Astrocyte of the cerebellum (primary cell): Measurements from ENCODE around the gene SESN1.

Experiments
- DNase-seq: peaks from one replicate; pipeline ENCODE4 v3.0.0-alpha.2; 2011; ENCODE audit warnings: low read depth
- H3K4me3 ChIP-seq: 2 replicates; pipeline ENCODE4 v1.5.1; 2011; ENCODE audit warnings: mild to moderate bottlenecking, low read depth, low read length, moderate library complexity
- in situ Hi-C: cut with HindIII; loops from 2 replicates; pipeline ENCODE4 v1.10.0; 2017; ENCODE audit warnings: low sequenced_read_pairs
- TF ChIP-seq, protein P1 (sequence below): IDR thresholded peaks from 2 replicates; pipeline ENCODE4 v1.5.1; 2012; ENCODE audit warnings: low read length, low read depth, moderate library complexity, mild to moderate bottlenecking; ENCODE audit errors: missing control alignments

The SESN1 gene

DNA sequence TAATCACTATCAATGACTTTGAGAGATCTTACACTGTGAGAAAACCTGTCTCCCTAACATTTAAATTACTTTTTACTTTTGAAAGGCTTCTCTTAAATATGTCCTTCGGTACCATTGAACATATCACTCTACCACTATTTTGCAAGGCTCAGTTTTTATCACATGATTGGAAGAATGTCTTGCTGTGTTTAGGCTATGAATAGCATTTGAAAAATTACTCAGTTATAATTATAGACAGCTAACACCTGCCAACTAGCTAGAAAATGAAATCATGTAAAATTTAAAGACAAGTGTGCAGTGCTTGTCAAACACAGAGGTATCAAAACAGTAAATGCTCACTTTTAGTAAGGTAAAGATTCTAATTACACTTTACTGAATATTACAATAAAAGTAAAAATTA, 11.0 kb downstream of the SESN1 start:
- no peak for DNase-seq
- H3K4me3 ChIP-seq: no peak overlapping the region
- in situ Hi-C loops: no loop called here
- TF ChIP-seq, protein P1, sequence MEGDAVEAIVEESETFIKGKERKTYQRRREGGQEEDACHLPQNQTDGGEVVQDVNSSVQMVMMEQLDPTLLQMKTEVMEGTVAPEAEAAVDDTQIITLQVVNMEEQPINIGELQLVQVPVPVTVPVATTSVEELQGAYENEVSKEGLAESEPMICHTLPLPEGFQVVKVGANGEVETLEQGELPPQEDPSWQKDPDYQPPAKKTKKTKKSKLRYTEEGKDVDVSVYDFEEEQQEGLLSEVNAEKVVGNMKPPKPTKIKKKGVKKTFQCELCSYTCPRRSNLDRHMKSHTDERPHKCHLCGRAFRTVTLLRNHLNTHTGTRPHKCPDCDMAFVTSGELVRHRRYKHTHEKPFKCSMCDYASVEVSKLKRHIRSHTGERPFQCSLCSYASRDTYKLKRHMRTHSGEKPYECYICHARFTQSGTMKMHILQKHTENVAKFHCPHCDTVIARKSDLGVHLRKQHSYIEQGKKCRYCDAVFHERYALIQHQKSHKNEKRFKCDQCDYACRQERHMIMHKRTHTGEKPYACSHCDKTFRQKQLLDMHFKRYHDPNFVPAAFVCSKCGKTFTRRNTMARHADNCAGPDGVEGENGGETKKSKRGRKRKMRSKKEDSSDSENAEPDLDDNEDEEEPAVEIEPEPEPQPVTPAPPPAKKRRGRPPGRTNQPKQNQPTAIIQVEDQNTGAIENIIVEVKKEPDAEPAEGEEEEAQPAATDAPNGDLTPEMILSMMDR: no peak

DNA sequence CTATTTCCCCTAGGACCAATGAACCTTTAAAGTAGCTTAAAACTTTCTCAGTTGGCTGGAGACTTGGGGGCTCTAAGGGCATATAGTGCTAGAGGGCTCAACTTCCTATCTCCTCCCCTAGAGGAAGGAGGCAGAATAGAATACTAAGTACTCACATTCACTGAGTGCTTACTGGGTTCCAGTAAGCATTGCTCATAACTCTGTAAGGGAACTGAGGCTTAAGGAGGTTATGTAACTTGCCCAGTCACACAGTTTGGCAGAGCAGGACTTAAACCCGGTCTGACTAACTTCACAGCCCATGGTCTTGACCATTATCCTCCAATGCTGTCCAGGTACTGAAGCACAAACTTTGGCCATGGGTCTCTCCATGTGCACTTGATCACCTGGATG, 12.5 kb downstream of the SESN1 start:
- TF ChIP-seq, protein P1: no peak
- DNase-seq: no peak
- in situ Hi-C loops: no loop called here
- no peak overlapping the region for H3K4me3 ChIP-seq

DNA sequence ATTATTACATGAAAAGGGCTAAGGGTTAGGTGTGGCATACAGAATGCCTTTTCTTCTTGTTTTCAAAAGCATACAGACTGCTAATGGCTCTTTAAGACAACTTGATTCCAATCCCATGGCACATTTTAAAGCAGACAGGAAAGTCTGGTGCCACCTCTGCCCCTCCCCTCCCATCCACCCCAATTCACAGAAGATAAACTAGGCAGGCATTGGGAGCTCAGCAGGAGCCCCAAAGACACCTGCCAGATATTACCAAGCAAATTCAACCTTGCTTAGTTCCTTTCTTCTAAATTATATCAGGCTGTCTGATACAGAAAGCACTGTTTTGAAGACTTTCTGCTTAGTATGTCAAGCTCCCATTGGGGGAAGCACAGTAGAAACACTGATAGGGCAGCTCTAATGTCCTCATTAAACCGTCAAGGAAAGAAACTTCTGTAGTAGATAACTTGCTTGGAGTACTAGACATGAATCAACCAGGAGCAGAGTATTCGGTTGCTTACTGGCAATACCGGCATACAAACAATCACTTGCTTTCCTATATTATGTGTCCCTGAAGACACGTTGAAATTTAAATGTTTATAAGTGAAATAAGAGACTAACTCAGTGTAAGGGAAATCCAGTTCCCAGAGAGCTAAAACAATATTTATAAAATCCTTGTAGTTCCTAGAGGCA, 13.0 kb downstream of the SESN1 start:
- in situ Hi-C loops: no loop called here

DNA sequence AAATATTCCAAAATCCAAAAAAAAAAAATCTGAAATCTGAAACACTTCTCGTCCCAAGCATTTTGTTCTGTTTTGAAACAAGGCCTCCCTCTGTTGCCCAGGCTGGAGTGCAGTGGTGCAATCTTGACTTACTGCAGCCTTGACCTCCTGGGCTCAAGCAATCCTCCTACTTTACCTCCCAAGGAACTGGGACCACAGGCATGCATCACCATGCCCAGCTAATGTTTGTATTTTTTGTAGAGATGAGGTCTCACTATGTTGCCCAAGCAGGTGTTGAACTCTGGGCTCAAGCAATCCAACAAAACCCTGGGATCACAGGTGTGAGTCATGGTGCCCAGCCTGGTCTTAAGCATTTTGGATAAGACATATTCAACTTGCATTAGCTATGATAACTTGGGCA, 13.6 kb downstream of the SESN1 start:
- no peak overlapping the region for H3K4me3 ChIP-seq
- no peak for DNase-seq
- in situ Hi-C loops: no loop called here
- TF ChIP-seq, protein P1: no peak

More for the DNA sequence above, 13.0 kb downstream of the SESN1 start:
- TF ChIP-seq, protein P1: no peak
- no peak for DNase-seq
- H3K4me3 ChIP-seq: no peak overlapping the region

DNA sequence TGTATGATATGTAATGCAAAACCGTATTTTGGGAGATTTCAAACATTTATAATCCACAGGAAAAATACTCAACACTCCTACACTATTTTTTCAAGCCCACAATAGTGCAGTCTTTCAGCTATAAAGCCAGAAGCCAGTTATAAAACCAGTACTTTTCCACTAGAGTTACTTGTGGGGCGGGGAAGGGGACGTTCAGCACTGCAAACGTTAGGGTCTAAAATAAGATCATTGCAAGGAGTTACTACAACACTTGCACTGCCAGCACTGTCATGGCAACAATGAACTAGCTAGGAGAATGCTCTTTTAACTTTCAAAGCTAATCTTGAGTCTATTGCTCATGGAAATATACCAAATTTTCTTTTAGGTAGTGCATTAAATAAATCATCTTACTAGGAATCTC, 14.7 kb downstream of the SESN1 start:
- TF ChIP-seq, protein P1: no peak
- in situ Hi-C loops: no loop called here
- DNase-seq: no peak
- no peak overlapping the region for H3K4me3 ChIP-seq

DNA sequence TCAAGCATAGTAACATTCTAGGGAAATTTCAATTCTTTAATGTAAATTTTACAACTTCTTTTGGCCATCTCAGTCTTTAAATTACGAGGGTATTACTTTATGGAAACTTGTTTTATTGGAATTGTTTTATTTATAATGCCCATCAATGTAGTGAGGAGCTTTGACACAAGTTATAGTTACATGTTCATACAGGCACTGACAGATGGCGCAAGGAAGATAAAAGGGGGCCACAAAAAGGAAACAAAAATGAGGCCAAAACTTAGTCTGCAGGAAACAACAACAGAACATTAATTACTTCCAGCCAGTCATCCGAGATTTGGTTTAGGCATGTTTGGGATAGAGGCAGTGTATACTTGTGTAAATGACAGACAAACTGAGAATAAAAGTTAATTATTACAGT, 18.3 kb downstream of the SESN1 start:
- in situ Hi-C loops: no loop called here
- H3K4me3 ChIP-seq: no peak overlapping the region
- DNase-seq: no peak
- TF ChIP-seq, protein P1: no peak

DNA sequence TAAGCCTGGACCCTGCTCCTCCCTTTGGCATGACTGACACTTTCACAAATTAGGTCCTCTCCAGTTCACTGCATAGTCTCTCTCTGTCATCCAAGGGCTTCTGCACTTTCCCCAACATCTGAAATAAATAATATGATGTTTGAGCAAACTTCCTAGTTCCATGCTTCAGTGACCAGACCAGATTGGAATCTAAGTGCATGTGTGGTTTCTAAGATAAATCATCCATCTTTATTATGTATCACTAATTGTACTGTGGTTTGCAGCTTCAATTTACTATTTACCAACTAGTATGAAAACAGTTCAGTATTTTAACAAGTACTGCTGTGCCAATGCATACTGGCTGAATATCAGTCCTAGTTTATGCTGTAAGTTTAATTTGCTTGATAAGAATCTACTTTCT, 18.7 kb downstream of the SESN1 start:
- DNase-seq: no peak
- in situ Hi-C loops: no loop called here
- no peak overlapping the region for H3K4me3 ChIP-seq
- TF ChIP-seq, protein P1: no peak
